GM18951 (cell line): Measurements from ENCODE around the gene EFNA4.

ENCODE experiments used
- POLR2A ChIP-seq: IDR thresholded peaks from 4 replicates; pipeline ENCODE4 v1.6.1; 2011; ENCODE audit warnings: mild to moderate bottlenecking; ENCODE audit not compliant: insufficient read length, insufficient read depth; ENCODE audit errors: extremely low read depth
- in situ Hi-C: fragments of 300-500 bp; cut with MboI; formaldehyde crosslinking; loops from one replicate; pipeline ENCODE4 v1.12.0; 2022; ENCODE audit warnings: low sequenced_read_pairs, mixed read lengths, inconsistent platforms; ENCODE audit not compliant: unreplicated experiment

EFNA4 gene

DNA sequence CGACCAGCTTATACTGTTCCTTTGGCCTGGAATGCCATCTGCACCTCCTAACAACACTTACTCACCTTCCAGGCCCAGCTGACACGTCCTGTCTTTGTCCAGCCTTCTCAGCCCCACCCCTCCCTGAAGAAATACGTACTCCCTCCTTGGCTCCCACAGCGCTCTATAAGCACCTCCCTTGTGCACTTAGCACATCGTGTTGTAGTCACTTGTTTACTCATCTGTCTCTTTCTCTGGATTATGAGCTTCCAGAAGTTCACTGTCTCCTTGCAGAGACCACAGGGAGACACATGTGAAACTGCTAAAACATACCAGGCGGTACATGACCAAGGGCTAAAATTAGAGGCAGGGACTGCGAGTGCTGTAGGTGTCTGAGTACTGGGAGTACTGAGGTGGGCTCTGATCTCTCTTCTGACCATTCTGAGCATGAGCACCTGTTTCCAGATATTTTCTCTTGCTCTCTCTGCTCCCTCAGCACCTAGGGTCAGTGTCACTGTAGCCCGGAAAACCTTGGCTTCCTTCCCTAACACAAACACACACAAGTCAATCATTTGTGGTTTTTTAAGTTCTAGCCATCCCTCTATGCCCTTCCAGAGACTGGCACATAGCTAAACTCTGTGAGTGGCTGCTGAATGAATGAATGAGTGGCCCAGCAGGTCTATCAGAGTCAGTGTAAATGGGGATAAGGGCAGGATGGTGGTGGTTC, 24.8 kb upstream of the EFNA4 start:
- TF ChIP-seq POLR2A: no peak
- in situ Hi-C loops: no loop called here

DNA sequence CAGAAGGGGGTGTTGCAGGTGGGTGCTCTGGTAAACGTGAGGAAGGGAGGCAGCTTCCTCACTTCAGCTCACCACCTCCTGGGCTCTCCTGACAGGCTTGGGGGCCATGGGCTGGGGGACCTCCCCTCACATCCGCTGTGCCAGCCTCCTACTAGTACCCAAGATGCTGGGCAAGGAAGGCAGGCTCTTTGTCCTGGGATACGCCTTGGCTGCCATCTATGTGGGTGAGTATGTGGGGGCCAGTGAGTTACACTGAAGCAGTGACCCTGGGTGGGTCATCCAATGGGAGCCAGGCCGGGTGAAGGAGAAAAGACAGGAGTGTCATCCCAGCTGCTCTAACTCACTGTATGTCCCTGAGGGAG, 24.3 kb upstream of the EFNA4 start:
- in situ Hi-C loops: no loop called here
- TF ChIP-seq POLR2A: no peak

DNA sequence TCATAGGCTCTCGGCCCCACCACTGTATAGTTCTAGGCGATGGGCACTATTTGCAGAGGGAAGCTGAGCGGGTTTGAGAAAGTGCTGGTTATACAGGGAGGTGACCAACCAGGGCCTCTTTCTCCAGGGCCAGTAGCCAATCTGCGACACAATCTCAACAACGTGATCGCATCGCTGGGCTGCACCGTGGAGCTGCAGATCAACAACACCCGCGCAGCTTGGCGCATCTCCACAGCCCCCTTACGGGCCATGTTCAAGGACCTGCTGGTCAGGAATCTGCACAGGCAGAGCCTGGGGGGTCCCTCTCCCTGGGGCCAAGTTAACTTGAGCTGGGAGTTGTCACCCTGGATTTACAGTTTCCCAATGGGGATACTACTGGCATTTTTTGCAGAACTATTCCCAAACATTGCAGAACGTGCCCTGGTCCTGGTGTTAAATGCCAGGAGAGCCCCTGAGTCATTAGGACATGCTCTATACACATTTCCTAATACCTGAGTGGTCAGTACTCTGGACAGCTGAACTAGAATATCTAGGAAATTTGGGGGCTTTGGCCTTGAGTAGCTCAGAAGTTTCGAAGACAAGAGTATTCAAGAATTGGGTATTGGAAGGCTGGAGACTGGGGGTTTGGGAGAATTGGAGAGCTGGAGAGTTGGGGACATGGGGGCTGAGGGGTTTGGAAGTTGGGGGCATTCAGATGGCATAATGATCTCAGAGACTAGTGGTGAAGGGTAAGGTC, 23.0 kb upstream of the EFNA4 start:
- in situ Hi-C loops: no loop called here
- no peak for TF ChIP-seq POLR2A

DNA sequence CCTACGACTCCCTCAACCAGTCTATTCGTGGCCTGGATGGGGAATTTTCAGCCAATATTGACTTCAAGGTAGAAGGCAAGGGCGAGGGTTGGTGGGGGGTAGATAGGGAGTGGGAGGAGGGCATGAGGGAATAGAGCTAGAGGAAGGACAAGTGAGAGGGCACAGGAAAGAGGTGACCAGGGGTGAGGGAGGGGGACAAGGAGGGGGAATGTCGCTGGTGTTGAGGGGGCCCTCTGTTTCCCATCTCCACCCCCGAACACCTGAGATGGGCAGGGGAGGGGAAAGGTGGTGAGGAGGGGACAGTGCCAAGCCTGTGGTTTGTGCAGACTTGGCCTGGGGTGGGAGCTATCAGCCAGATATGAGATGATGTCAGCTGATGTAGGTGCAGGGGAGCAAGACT, 20.8 kb upstream of the EFNA4 start:
- no peak for TF ChIP-seq POLR2A
- in situ Hi-C loops: no loop called here

DNA sequence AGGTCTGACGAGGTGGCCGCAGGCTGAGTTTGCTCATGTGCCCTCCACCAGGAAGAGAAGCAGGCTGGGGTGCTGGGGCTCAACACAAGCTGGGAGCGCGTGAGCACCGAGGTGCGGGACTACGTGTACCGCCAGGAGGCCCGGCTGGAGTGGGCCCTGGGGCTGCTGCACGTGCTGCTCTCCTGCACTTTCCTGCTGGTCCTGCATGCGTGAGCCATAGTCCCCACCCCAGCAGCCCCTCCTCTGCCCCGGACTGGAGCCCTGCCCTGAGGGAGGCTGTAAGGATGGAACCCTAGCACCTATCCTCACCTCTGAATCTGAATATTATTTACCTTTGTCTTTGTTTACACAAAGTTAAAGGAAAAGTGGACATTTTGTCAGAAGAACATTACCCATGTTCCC, 20.2 kb upstream of the EFNA4 start:
- in situ Hi-C loops: no loop called here
- TF ChIP-seq POLR2A: no peak

DNA sequence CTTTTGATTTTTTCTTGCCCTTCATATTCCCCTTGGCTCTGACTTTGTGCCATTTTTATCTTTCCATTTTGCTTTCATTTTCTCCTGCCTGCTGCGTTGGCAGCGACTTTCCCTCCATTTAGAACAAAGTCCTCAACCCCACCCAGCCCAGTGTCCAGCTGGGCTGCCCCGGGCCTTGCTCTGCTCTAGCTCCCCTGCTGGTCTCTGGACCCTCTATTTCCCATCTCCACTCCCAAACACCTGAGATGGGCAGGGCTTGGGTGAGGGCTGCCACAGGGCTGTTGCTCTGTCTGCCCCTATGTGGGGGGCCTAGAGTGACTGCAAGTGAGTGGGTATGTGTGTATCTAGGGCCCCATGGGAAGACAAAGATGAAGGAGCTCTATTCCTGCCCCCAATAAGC, 19.7 kb upstream of the EFNA4 start:
- in situ Hi-C loops: no loop called here
- TF ChIP-seq POLR2A: no peak

DNA sequence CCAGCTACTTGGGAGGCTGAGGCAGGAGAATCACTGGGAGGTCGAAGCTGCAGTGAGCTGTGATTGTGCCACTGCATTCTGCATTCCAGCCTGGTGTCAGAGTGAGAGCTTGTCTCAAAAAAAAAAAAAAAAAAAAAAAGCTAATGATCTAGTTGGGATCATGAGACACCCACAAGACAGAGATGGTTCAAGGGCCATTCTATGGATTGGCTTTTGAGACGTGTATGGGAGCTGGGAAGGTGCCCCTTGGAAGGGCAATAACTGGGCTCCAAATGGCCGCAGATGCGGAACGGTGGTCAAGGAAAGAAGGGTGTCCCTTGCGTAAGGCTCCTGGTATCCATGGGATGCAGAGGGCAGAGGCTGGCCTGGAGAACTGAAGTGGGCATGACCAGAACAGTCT, 19.2 kb upstream of the EFNA4 start:
- no peak for TF ChIP-seq POLR2A
- in situ Hi-C loops: no loop called here

DNA sequence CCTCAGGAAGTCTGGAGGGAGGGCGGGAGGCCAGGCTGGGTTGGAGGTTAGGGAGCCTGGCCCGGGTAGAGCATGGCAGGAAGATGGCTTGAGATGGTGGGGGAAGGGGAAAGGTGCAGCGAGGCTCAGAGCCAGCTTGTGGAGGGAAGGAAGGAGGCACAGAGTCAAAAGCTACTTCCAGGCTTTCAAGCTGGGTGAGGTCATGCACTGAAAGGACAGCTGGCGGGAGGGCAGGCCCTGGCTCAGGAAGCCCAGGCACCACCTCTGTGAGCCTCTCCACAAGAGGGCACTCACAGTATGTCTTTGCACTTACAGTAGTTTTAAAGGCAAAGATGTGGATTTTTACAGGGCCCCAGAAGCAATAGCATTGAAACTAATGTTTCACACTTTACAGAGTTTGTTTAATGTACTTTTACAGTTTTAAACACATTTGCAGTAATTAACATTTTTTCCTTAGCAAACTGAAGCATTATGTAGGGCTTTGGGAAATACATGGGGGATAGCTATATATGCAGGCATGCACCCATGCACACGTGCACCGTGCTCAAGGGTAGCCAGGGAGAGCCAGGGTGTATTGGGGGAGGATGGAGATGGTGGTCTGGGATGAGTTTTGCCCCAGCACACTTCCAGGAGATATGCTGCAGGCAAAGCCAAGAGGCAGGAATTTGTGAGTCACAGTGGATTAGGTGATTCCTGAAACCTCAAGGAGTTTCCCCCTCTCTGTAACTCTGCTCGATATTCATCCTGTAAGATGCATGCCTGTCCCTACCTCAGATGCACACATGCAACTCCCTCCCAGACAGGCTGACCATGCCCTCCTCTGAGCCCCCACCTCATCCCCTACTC, 18.5 kb upstream of the EFNA4 start:
- no peak for TF ChIP-seq POLR2A
- in situ Hi-C loops: no loop called here

DNA sequence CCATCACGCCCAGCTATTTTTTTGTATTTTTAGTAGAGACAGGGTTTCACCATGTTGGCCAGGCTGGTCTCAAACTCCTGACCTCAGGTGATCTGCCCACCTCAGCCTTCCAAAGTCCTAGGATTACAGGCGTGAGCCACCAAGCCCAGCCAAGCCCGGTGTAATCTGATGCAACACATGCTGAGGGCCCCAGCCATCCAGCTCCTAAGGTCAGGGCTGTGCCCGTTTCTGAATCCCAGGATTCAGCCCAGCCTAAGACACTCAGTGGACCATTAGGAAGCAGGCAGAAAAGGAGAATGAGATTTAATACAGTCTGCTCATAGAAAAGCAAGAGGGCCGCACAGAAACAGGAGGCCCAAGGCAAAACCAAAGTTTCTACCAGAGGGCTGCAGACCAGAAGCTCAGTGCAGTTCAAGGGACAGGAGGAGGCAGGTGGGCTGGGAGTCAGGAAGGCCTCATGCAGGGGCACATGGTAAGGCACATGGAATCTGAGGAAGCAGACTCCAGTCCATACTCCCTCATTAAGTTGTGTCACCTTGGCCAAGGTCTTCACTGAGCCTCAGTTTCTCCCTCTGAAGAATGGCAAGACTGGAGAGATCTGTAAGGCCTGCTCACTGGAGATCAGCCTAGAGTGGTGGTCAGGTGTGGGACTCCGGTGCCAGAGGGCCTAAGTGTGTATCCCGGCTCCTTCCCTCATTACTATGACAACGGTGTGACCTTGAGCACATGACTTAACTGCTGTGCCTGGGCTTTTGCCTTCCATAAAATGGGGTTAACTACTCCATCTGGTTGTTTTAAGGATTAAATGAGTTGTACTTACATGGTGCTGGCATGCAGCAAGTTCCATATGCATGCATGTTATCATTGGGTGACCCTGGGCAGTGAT, 14.8 kb upstream of the EFNA4 start:
- in situ Hi-C loops: no loop called here
- no peak for TF ChIP-seq POLR2A

DNA sequence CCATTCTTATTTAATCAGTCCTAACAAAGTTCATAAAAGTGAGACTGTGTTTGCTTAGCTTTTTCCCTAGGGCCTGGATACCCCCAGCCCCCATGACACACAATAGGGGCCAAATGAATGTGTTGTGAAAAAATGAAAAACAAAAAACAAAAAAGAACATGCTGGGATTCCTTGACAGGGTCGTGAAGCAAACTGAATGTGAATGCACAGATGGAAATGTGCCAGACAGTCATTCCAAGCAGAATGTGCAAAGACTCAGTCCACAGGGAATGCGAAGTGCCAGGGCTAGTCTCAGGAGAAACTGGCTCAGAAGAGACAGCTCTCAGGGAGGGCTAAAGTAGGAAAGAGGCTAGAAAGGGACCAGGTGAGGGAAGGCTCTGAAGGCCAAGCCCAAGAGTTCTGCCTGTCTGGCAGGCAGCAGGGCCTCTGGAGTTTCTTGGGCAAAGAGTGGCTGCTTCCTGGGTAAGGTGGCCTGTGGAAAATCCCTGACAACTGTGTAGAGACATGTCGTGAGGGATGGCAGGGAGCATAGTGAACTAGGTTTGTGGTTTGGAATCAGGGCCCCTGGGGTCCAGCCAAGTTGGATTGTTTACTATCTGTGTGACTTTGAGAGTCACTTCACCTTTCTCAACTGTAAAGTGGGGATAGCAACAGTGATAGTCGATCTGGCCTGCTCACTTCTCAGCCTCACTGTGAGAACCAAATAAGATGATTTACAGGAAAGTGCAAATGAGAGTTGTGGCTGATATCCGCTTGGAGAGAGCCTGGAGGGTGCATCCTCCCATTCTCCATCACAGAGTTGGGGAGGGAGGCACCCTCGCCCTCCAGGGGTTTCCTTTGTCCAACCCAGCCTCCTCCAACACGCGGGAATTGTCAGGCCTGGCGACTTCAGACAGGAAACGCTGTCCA, 13.6 kb upstream of the EFNA4 start:
- no peak for TF ChIP-seq POLR2A
- in situ Hi-C loops: no loop called here

DNA sequence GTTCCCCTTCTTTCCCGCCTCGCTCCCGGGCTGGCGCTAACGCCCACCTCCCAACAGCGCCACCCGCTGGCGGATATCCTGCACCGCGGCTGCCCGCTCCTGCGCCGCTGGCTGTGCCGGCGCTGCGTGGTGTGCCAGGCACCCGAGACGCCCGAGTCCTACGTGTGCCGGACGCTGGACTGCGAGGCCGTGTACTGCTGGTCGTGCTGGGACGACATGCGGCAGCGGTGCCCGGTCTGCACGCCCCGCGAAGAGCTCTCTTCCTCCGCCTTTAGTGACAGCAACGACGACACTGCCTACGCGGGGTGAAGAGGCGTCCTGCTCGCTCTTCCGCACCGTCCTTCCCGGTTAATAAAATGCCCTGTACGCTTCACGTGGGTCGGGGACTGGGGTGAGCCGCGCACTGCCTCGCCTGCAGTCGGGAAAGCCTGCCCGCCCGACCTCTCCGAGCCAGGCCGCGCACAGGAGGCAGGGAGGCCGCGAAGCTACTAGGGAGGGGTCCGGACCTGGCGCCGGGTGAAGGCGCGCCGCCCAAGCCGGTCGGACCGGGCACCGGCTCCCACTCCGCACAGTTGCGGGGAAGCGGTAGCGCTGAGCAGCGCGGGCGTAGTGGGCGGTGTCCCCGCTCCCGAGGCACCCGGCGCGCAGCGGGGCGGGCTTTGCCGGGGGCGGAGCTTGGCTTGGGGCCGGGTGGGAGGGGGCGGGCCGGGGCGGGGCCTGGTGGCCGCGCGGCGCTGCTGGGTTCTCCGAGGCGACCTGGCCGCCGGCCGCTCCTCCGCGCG, 12.8 kb upstream of the EFNA4 start, which contains the start of gene ADAM15:
Gene ADAM15 (plus strand): TSS at position 757 of the 782 bp plus-strand sequence. CDS start 71 bp downstream, outside the sequence.
- no peak for TF ChIP-seq POLR2A
- in situ Hi-C loops: no loop called here
